ENCODE measurements around the gene CHRND. TPM values are rescaled to one million over a fixed set of nuclear protein-coding genes. Genes with fewer than 3 reads are reported as not detected.
A peak's percentile ranks its signal among the peaks of the same experiment; 100 is the strongest.

The CHRND gene
- total RNA-seq, 1 donor from 2014 or later = not detected

DNA sequence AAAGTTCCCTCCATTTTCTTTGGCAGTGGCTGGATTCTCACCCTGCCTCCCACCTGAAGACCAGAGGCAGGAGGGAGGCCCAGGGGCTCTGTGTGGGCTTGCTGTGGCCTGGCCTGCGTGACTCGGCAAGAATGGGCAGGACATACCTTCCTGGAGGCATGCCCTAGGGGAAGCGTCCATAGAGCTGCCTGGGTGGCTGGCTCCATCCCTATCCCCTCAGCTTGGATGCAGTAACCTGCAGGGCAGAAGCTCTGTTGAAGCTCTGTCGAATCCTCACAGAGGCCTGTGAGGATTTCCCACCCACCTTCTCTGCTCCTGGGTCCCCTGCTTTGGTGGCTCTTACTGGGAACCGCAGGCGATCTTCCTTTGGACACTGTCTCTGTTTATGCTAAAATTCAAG, 7.1 kb upstream of the CHRND start:
- TF ChIP-seq CTCF (IDR thresholded peaks at IDR 0.05; ENCODE audit: borderline replicate concordance) = no peak
- H3K4me1 ChIP-seq = peaks cover 22% of the 10 kb centered on the region
- H3K27ac ChIP-seq (replicated peaks) = no peak overlapping the region
- intact Hi-C loops (cut with micrococcal nuclease) = no loop called here
- no peaks in the 10 kb centered on the region for H3K36me3 ChIP-seq
- no peak for DNase-seq
- no peaks in the 10 kb centered on the region for H3K9me3 ChIP-seq (replicated peaks)
- H3K27me3 ChIP-seq (ENCODE audit: low read depth) = peaks cover 64% of the 10 kb centered on the region
- no peak overlapping the region for H3K4me3 ChIP-seq

DNA sequence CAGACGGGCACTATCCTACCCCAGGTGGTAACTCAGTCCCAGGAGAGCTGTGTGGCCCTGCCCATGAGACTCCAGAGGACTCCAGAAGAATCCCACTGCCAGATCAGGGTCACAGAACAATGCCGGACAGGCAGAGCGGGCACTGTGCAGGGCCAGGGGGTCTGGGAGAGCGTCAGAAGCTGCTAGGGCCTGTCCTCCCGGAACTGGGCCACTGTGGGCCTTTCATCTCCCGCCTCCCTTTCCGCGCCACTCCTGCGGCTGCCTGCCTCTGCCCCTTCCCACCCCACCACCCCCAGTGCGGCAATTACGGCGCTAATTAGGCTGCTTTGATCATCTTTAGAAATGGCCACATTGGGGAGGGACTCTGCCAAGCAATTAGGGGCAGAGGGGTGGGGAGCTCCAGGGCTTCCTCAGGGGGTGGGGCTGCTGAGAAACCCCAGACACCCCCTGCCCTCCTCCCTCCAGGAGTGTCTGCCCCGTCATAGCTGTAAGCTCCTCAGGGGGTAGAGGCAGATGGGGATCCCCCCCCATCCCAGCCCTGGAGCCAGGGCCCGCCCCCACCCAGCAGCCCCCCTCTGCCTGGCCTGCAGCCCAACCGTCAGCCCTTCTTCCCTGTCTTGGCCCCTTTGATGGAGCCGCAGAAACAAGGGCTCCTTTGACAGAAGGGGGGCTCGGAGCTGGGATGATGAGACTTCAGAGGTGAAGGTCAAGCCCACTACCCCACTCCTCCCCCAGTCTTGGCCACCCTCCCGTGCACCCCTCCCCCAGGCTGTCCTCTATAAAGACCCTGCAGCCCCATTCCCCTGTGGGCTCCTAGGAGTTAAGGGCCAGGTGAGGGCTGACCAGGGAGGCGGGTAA, 6.2 kb upstream of the CHRND start, which contains the start of gene PRSS56:
TSS of gene PRSS56 (plus strand) at position 808 of the 858 bp plus-strand sequence. CDS start 211 bp downstream, outside the sequence.
- peaks cover 74% of the 10 kb centered on the region for H3K27me3 ChIP-seq (ENCODE audit: low read depth)
- no peak for DNase-seq
- H3K4me1 ChIP-seq = peaks cover 32% of the 10 kb centered on the region
- H3K27ac ChIP-seq (replicated peaks) = no peak within 1 kb of the TSS
- H3K9me3 ChIP-seq (replicated peaks) = no peaks in the 10 kb centered on the region
- no peaks in the 10 kb centered on the region for H3K36me3 ChIP-seq
- H3K4me3 ChIP-seq = no peak within 1 kb of the TSS
- no peak for TF ChIP-seq CTCF (IDR thresholded peaks at IDR 0.05; ENCODE audit: borderline replicate concordance)
- intact Hi-C loops (cut with micrococcal nuclease) = no loop called here

DNA sequence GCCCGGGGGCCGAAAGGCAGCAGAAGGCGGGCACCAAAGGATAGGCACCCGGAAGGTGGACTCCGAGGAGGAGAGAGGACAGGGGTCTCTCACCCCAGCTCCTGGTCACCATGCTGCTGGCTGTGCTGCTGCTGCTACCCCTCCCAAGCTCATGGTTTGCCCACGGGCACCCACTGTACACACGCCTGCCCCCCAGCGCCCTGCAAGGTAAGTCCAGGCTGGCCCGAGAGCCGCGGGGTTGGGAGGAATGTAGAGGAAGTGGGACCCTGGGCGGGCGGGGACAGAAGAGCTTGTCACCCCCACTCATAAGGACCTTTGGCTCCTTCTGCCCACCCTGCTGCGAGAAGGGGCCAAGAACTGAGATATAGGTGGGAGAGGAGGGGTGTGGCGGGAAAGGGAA, 5.5 kb upstream of the CHRND start:
- peaks cover 39% of the 10 kb centered on the region for H3K4me1 ChIP-seq
- no peak overlapping the region for H3K27ac ChIP-seq (replicated peaks)
- intact Hi-C loops (cut with micrococcal nuclease) = no loop called here
- no peak for DNase-seq
- no peak overlapping the region for H3K4me3 ChIP-seq
- no peak for TF ChIP-seq CTCF (IDR thresholded peaks at IDR 0.05; ENCODE audit: borderline replicate concordance)
- H3K27me3 ChIP-seq (ENCODE audit: low read depth) = peaks cover 81% of the 10 kb centered on the region
- no peaks in the 10 kb centered on the region for H3K36me3 ChIP-seq
- H3K9me3 ChIP-seq (replicated peaks) = no peaks in the 10 kb centered on the region

DNA sequence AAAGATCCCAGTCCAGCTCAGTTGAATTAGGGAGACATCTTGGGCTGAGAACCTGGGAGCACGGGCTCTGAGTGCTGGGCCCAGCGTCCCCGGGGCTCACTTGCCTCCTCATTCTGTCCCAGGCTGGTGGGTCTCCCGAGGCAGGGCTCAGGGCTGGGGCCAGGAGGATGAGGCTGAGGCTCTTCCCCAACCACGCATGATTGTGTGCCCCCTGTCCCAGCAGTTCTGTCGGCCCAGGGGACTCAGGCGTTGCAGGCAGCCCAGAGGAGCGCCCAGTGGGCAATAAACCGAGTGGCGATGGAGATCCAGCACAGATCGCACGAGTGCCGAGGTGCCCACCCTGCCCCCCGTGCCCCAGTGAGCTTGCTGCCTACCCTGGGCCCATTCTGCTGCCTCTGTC, 4.9 kb upstream of the CHRND start:
- DNase-seq = no peak
- TF ChIP-seq CTCF (IDR thresholded peaks at IDR 0.05; ENCODE audit: borderline replicate concordance) = no peak
- intact Hi-C loops (cut with micrococcal nuclease) = no loop called here
- no peaks in the 10 kb centered on the region for H3K36me3 ChIP-seq
- H3K27me3 ChIP-seq (ENCODE audit: low read depth) = peaks cover 87% of the 10 kb centered on the region
- no peaks in the 10 kb centered on the region for H3K9me3 ChIP-seq (replicated peaks)
- no peak overlapping the region for H3K4me3 ChIP-seq
- no peak overlapping the region for H3K27ac ChIP-seq (replicated peaks)
- H3K4me1 ChIP-seq = peaks cover 44% of the 10 kb centered on the region

GRCh38 chr2:232521959-232522622, 3.9 kb upstream of the CHRND start:
- intact Hi-C loops (cut with micrococcal nuclease) = no loop called here
- H3K27ac ChIP-seq (replicated peaks) = no peak overlapping the region
- peak overlapping the region; percentile 53 for H3K4me3 ChIP-seq
- H3K9me3 ChIP-seq (replicated peaks) = no peaks in the 10 kb centered on the region
- TF ChIP-seq CTCF (IDR thresholded peaks at IDR 0.05; ENCODE audit: borderline replicate concordance) = peak; percentile 90
- peak; percentile 44 for DNase-seq
- H3K4me1 ChIP-seq = peaks cover 44% of the 10 kb centered on the region
- no peaks in the 10 kb centered on the region for H3K36me3 ChIP-seq
- peaks cover 94% of the 10 kb centered on the region for H3K27me3 ChIP-seq (ENCODE audit: low read depth)

Measured in left ventricle myocardium inferior (tissue), 1 donor.